Pancreas (tissue), 10 donors: ENCODE measurements around the gene PKNOX1. TPM values are rescaled to one million over a fixed set of nuclear protein-coding genes. Genes with fewer than 3 reads are reported as not detected.
A peak's percentile ranks its signal among the peaks of the same experiment; 100 is the strongest.
"Not testable (repeated sequence)": the region's sequence is repeated elsewhere in the genome, so short reads cannot be mapped to it uniquely, and the experiment has no call there.

Experiments
- ATAC-seq, 4 donors: fragments of 200-7000 bp; cut with Tn5 transposase; one replicate each; pipeline versions ENCODE4 v1.8.0 to v1.9.1; 2020; ENCODE audit warnings: mild to moderate bottlenecking in 4 of 4, moderate library complexity in 4 of 4
- DNase-seq, 6 donors: peaks; one replicate each; pipeline ENCODE4 v3.0.0-alpha.2; 2020
- FAIRE-seq: peaks from 2 replicates; lab custom pipeline; 2012; peaks lifted over from hg19 to GRCh38; lab: Jason Lieb, UNC
- H3K27ac ChIP-seq, 4 donors: fragments of 200-600 bp; sonication (generic); 1 replicate in 3 of 4; 2 replicates in 1 of 4; pipeline versions ENCODE4 v1.5.0 to v1.8.0; 2020
- H3K27me3 ChIP-seq, 4 donors: fragments of 200-600 bp; one replicate each; pipeline ENCODE4 v1.8.0; 2021
- H3K36me3 ChIP-seq, 3 donors: fragments of 200-600 bp; sonication (generic) in 1 of 3; one replicate each; pipeline versions ENCODE4 v1.5.0 to v1.8.0; 2020 to 2021
- H3K4me1 ChIP-seq, 3 donors: fragments of 200-600 bp; one replicate each; pipeline ENCODE4 v1.8.0; 2021
- H3K4me3 ChIP-seq, 4 donors: fragments of 200-600 bp; sonication (generic) in 2 of 4; one replicate each; pipeline versions ENCODE4 v1.5.0 to v1.8.0; 2020 to 2021
- H3K9me3 ChIP-seq, 4 donors: fragments of 200-600 bp; one replicate each; pipeline ENCODE4 v1.8.0; 2021
- WGBS, 2 donors: extraction: QIAGEN DNeasy Blood & Tissue Kit; methylation state at CpG; one replicate each; pipeline ENCODE4 v1.1.7; 2013; 5-methylcytosine and 5-hydroxymethylcytosine counted together
- intact Hi-C, 3 donors: fragments of 100-400 bp; cut with DNase I; formaldehyde crosslinking; loops; one replicate each; pipeline versions ENCODE4 v1.11.1 to v1.14.2; 2022
- polyA plus RNA-seq, 2 donors: library from polyadenylated mRNA; stranded (reverse); fragments of 200-250 nt; gene quantifications; one replicate each; pipeline ENCODE4 v1.2.3, GENCODE V29; 2013
- total RNA-seq, 6 donors: library from RNA; stranded (reverse); fragmentation: NEBNext Ultra II Directional in 4 of 6; extraction: Animal tissue kit (Norgen Biotek cat#: 25700) in 4 of 6; gene quantifications; one replicate each; pipeline versions ENCODE4 v1.2.1 to v1.2.4, GENCODE V29; 2021 to 2023
- donor health status: healthy with polysubstance abuse.
- donor health status: DM: no; HTN: no; CAD: no; lungs with moderate emphysema.
- donor health status: DM: no; HTN: no; CAD: no.
- donor health status: control.
- donor health status: control.
- donor health status: Bipolar disorder and iron deficiency.
- donor health status: DM: yes; HTN: yes; CAD: no.
- donor health status: DM: no; HTN: no; CAD: no.
- donor health status: DM: no; HTN: no; CAD: no.
- donor health status: DM: yes; HTN: yes; CAD: no.

The PKNOX1 gene
- total and polyA plus RNA-seq, 8 donors, result 5.2 to 10.2 (median 6.3) TPM

DNA sequence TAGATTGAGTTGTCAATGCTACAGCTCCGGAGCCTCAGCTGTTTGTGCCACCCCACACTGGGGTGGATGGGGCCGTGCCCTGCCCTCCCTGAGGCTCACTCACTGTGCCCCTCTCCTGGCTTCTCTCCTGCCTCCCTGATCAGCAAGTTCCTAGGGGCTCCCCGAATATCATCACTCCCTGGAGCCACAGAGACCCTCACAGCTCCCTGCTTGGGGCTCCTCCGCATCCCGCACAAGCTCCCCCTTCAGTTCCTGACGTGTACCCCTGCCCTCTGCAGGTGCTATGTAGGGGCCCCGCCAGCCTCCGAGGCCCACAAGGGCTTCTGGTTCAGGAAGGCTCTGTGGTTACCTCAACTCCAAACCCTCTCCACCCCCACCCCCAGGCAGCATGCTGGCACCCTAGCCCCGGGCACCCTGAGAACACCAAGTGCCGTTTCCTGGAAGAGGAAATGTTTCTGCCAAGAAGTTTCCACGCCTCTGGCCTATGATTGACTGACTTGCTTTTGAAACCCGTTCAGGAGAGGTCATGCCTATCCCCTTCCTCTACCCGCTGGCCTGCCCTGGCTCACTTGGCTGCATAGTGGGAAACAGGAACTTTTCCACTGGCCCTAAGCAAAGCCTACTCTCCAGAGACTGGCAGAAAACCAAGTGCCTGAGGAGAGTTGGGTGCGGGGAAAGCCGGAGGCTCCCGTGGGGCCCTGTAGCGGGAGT, 71.0 kb downstream of the PKNOX1 start:
- ATAC-seq (peak; percentile 73 to 81 (median 80)), DNase-seq (peak in 2 of 6 donors; percentile 44 to 61)
- H3K27me3 ChIP-seq, H3K36me3 ChIP-seq, FAIRE-seq, H3K4me3 ChIP-seq, H3K4me1 ChIP-seq, intact Hi-C loops, H3K9me3 ChIP-seq: not testable (repeated sequence)
- H3K27ac ChIP-seq, result peak overlapping the region in 2 of 4 donors; percentile 46 to 68
- 33 to 49% methylated on average over 6 to 7 of the region's 17 CpGs for WGBS, 2 donors

- FAIRE-seq, H3K27me3 ChIP-seq, H3K4me1 ChIP-seq, H3K36me3 ChIP-seq, H3K9me3 ChIP-seq, intact Hi-C loops, H3K4me3 ChIP-seq: not testable (repeated sequence)
- DNase-seq (peak in 2 of 6 donors; percentile 50 to 69), ATAC-seq (peak; percentile 43 to 53 (median 46))
- WGBS, 2 donors, result 32% methylated on average over 17 of the region's 21 CpGs
- H3K27ac ChIP-seq, result peak overlapping the region in 1 of 4 donors; percentile 68
Measured at GRCh38 chr21:43045876-43046821, 71.8 kb downstream of the PKNOX1 start.

- H3K4me3 ChIP-seq, H3K27ac ChIP-seq, intact Hi-C loops, H3K36me3 ChIP-seq, DNase-seq, H3K27me3 ChIP-seq, H3K9me3 ChIP-seq, H3K4me1 ChIP-seq, FAIRE-seq, ATAC-seq: not testable (repeated sequence)
- no CpG with 5 or more reads among the region's 13 CpGs for WGBS, 2 donors
Measured at GRCh38 chr21:43053112-43053511, 78.8 kb downstream of the PKNOX1 start.

DNA sequence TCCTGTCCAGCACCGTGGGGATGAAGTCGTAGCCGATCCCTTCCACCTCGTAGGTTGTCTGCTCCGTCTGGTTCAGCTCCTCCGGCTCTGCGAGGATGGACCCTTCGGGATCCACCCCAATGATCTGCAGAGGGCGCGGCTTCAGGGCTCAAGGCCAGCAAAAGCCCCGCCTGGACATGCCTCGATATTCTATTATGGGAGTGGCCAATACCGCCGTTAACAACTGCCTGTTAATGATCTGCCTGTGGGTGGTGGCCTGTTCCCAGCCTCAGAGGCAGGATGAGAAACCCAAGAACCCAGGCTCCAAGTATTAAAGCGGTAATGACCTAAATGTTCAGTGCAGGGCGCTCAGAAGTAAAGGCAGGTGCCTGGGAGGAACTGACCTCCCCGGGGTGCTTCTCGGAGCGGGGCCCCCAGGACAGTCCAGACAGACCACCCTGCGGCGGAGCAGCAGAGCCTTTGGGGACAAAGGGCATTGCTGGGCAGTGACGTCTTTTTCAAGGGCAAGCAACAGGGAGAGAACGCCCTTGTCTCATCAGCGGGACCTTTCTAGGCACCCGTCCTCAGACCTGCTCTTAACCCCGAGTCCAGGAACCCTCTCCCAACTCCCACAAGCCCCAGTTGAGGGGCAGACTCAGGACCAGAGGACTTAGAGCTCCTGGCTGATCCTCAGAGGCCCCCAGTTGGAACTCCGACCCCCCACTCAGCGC, 88.7 kb downstream of the PKNOX1 start:
- peak in 1 of 4 donors; percentile 31 for ATAC-seq

GRCh38 chr21:43064265-43064917, 90.0 kb downstream of the PKNOX1 start:
- intact Hi-C loops, H3K27ac ChIP-seq, FAIRE-seq, H3K4me3 ChIP-seq, H3K36me3 ChIP-seq, H3K4me1 ChIP-seq, H3K27me3 ChIP-seq, DNase-seq, H3K9me3 ChIP-seq: not testable (repeated sequence)
- ATAC-seq, result peak in 2 of 4 donors; percentile 36 to 39
- no CpG with 5 or more reads among the region's 22 CpGs for WGBS, 2 donors

More for the DNA sequence above, 88.7 kb downstream of the PKNOX1 start:
- H3K36me3 ChIP-seq, H3K4me1 ChIP-seq, H3K27me3 ChIP-seq, intact Hi-C loops, H3K4me3 ChIP-seq, H3K9me3 ChIP-seq, FAIRE-seq, H3K27ac ChIP-seq: not testable (repeated sequence)
- peak in 1 of 6 donors; percentile 9 for DNase-seq
- 88 to 100% methylated on average over 1 to 2 of the region's 28 CpGs for WGBS, 2 donors

- H3K4me3 ChIP-seq, H3K9me3 ChIP-seq, H3K4me1 ChIP-seq, intact Hi-C loops, H3K27me3 ChIP-seq, ATAC-seq, H3K36me3 ChIP-seq, H3K27ac ChIP-seq, FAIRE-seq: not testable (repeated sequence)
- WGBS, 2 donors, result 93 to 95% methylated on average over 7 to 15 of the region's 30 CpGs
- peak in 3 of 6 donors; percentile 2 to 60 (median 38) for DNase-seq
Measured at GRCh38 chr21:43065991-43066390, 91.6 kb downstream of the PKNOX1 start.

DNA sequence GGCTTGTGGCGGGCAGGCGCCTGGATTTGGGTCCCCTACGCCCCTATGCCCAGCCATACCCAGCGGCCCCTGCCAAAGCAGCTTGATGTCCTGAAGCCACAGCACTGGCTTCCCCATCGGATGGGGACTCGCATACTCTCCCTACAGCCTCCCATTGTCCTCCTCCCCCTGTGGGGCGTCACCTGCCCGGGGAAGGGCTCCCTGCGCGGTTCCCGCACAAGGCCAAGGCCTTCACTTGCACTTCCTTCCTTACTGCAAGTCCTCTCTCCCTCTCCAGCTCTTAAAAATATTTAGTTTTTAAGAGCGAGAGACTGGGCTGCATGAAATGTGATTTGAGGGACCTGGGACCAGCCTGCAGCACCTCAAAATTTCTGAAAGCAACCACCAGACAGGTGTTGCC, 92.3 kb downstream of the PKNOX1 start:
- H3K9me3 ChIP-seq, intact Hi-C loops, H3K4me1 ChIP-seq, H3K36me3 ChIP-seq, FAIRE-seq, H3K27me3 ChIP-seq, ATAC-seq, H3K27ac ChIP-seq, H3K4me3 ChIP-seq: not testable (repeated sequence)
- peak in 3 of 6 donors; percentile 1 to 32 (median 26) for DNase-seq
- 90 to 96% methylated on average over 7 to 8 of the region's 12 CpGs for WGBS, 2 donors

GRCh38 chr21:43068065-43068464, 93.7 kb downstream of the PKNOX1 start:
- H3K4me1 ChIP-seq, ATAC-seq, H3K9me3 ChIP-seq, H3K4me3 ChIP-seq, H3K27me3 ChIP-seq, intact Hi-C loops, H3K27ac ChIP-seq, DNase-seq, H3K36me3 ChIP-seq, FAIRE-seq: not testable (repeated sequence)
- 40 to 41% methylated on average over 3 to 4 of the region's 12 CpGs for WGBS, 2 donors

GRCh38 chr21:43069682-43070081, 95.3 kb downstream of the PKNOX1 start:
- H3K27ac ChIP-seq, intact Hi-C loops, H3K36me3 ChIP-seq, H3K9me3 ChIP-seq, H3K27me3 ChIP-seq, DNase-seq, H3K4me1 ChIP-seq, H3K4me3 ChIP-seq, FAIRE-seq: not testable (repeated sequence)
- peak; percentile 43 to 69 (median 54) for ATAC-seq
- no CpG with 5 or more reads among the region's 10 CpGs for WGBS, 2 donors

DNA sequence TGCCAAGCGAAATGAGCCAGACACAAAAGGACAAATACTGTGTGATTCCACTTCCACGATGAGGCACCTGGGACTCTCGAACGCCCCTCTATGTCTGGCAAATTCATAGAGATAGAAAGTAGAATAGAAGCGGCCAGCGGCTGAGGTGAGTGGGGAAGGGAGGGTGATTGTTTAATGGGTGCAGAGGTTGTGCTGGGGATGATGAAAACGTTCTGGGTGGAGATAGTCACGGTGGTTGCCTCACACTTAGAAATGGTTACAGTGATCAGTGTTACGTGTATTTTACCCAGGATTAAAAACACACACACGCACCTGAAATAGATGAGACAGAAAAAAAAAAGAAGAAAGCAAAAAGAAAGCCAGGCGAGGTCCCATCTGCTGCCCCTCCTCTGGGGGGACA, 98.4 kb downstream of the PKNOX1 start:
- H3K27me3 ChIP-seq, H3K4me3 ChIP-seq, H3K9me3 ChIP-seq, H3K27ac ChIP-seq, H3K36me3 ChIP-seq, FAIRE-seq, DNase-seq, H3K4me1 ChIP-seq, ATAC-seq, intact Hi-C loops: not testable (repeated sequence)
- no CpG with 5 or more reads among the region's 11 CpGs for WGBS, 2 donors
